Type B pancreatic cell (in vitro differentiated cells): ENCODE measurements around the gene MELTF. TPM values are rescaled to one million over a fixed set of nuclear protein-coding genes. Genes with fewer than 3 reads are reported as not detected.

Experiments used
- DNase-seq: peaks from one replicate; pipeline ENCODE4 v3.0.0; 2021; ENCODE audit warnings: mixed read lengths; ENCODE audit not compliant: unreplicated experiment; ENCODE audit errors: extremely low spot score
- H3K27ac Mint-ChIP-seq: 2 replicates; pipeline ENCODE4 v1.8.0; 2021; ENCODE audit warnings: mild to moderate bottlenecking, mixed read lengths
- H3K27me3 Mint-ChIP-seq: 2 replicates; pipeline ENCODE4 v1.8.0; 2021; ENCODE audit warnings: mixed read lengths
- H3K36me3 Mint-ChIP-seq: 2 replicates; pipeline ENCODE4 v1.8.0; 2021; ENCODE audit warnings: mixed read lengths
- H3K4me1 Mint-ChIP-seq: one replicate; pipeline ENCODE4 v1.8.0; 2021; ENCODE audit warnings: mixed read lengths; ENCODE audit not compliant: unreplicated experiment
- H3K4me3 Mint-ChIP-seq: 2 replicates; pipeline ENCODE4 v1.8.0; 2021; ENCODE audit warnings: mild to moderate bottlenecking, mixed read lengths
- H3K9me3 Mint-ChIP-seq: 2 replicates; pipeline ENCODE4 v1.8.0; 2021; ENCODE audit warnings: mixed read lengths
- CTCF ChIP-seq: fragments of 200-600 bp; sonication (generic); conservative IDR thresholded peaks from 2 replicates; pipeline ENCODE4 v1.5.0; 2021; ENCODE audit warnings: antibody characterized with exemption, mild to moderate bottlenecking
- total RNA-seq: library from RNA; stranded (reverse); gene quantifications from 2 replicates; pipeline ENCODE4 v1.2.1, GENCODE V29; 2021; ENCODE audit warnings: low replicate concordance

MELTF gene
- total RNA-seq, 1 donor from 2014 or later = 3.0 TPM

GRCh38 chr3:197023998-197024651 is 5.5 kb downstream of the MELTF start:
- Mint-ChIP-seq H3K27me3 (peaks cover 39% of the 10 kb centered on the region), H3K27ac (no peak overlapping the region), H3K4me3 (no peak overlapping the region), H3K4me1 (peaks cover 22% of the 10 kb centered on the region), H3K9me3 (no peaks in the 10 kb centered on the region), H3K36me3 (no peaks in the 10 kb centered on the region)
- DNase-seq = no peak
- no peak for TF ChIP-seq CTCF

GRCh38 chr3:197023241-197023997 is 6.2 kb downstream of the MELTF start:
- Mint-ChIP-seq H3K4me1 (peaks cover 27% of the 10 kb centered on the region), H3K27ac (no peak overlapping the region), H3K4me3 (peak overlapping the region; percentile 41), H3K9me3 (no peaks in the 10 kb centered on the region), H3K27me3 (peaks cover 38% of the 10 kb centered on the region), H3K36me3 (no peaks in the 10 kb centered on the region)
- no peak for TF ChIP-seq CTCF
- DNase-seq = no peak

GRCh38 chr3:197022405-197023231 is 7.0 kb downstream of the MELTF start:
- Mint-ChIP-seq H3K4me1 (peaks cover 27% of the 10 kb centered on the region), H3K4me3 (peak overlapping the region; percentile 41), H3K36me3 (no peaks in the 10 kb centered on the region), H3K27ac (no peak overlapping the region), H3K27me3 (peaks cover 37% of the 10 kb centered on the region), H3K9me3 (no peaks in the 10 kb centered on the region)
- TF ChIP-seq CTCF = no peak
- DNase-seq = no peak

GRCh38 chr3:197021729-197022404 is 7.8 kb downstream of the MELTF start:
- no peak for TF ChIP-seq CTCF
- H3K4me1 Mint-ChIP-seq = peaks cover 27% of the 10 kb centered on the region
- no peaks in the 10 kb centered on the region for H3K36me3 Mint-ChIP-seq
- peaks cover 37% of the 10 kb centered on the region for H3K27me3 Mint-ChIP-seq
- no peak overlapping the region for H3K27ac Mint-ChIP-seq
- H3K9me3 Mint-ChIP-seq = no peaks in the 10 kb centered on the region
- DNase-seq = no peak
- H3K4me3 Mint-ChIP-seq = no peak overlapping the region

GRCh38 chr3:197021231-197021630 is 8.4 kb downstream of the MELTF start:
- TF ChIP-seq CTCF = no peak
- Mint-ChIP-seq H3K36me3 (no peaks in the 10 kb centered on the region), H3K27me3 (peaks cover 37% of the 10 kb centered on the region), H3K27ac (no peak overlapping the region), H3K4me3 (no peak overlapping the region), H3K4me1 (peaks cover 27% of the 10 kb centered on the region), H3K9me3 (no peaks in the 10 kb centered on the region)
- DNase-seq = no peak
